ENCODE results near the gene AMACR. TPM values are rescaled to one million over a fixed set of nuclear protein-coding genes. Genes with fewer than 3 reads are reported as not detected.

AMACR gene
- total and polyA plus RNA-seq, 2 experiments from 2014 or later = 6.7 to 12.6 TPM

GRCh38 chr5:33941090-33941489, 66.8 kb downstream of the AMACR start (continued):
- TF ChIP-seq ZNF462 (CRISPR knock-in tag; IDR thresholded peaks at IDR 0.05) (no peak), STAT1 (IDR thresholded peaks at IDR 0.05; ENCODE audit: unreplicated experiment) (no peak), REST (IDR thresholded peaks at IDR 0.05; ENCODE audit: unreplicated experiment) (no peak), CTCF (conservative IDR thresholded peaks at IDR 0.05; ENCODE audit: low read depth in 2 of 2) (no peak), EZH2phosphoT487 (IDR thresholded peaks at IDR 0.05; ENCODE audit: unreplicated experiment) (no peak), EZH2 (IDR thresholded peaks at IDR 0.05; ENCODE audit: low read depth, unreplicated experiment) (no peak), ZNF331 (CRISPR knock-in tag; IDR thresholded peaks at IDR 0.05; ENCODE audit: low read depth) (no peak), NANOG (IDR thresholded peaks at IDR 0.05; ENCODE audit: borderline replicate concordance) (no peak), ZNF114 (CRISPR knock-in tag; IDR thresholded peaks at IDR 0.05) (no peak)
